Lung (tissue), 12 donors: ENCODE data around the gene ARID1B. TPM values are rescaled to one million over a fixed set of nuclear protein-coding genes. Genes with fewer than 3 reads are reported as not detected.

Experiments used
- ATAC-seq: fragments of 200-7000 bp; cut with Tn5 transposase; one replicate; pipeline ENCODE4 v1.9.1; 2020; ENCODE audit warnings: moderate number of reproducible peaks; ENCODE audit not compliant: insufficient read depth, low FRiP score
- DNase-seq, 3 donors: peaks; one replicate each; pipeline ENCODE4 v3.0.0-alpha.2; 2013 to 2017
- H3K27ac ChIP-seq, 2 donors: one replicate each; pipeline ENCODE4 v1.5.1; 2013; ENCODE audit warnings: mild to moderate bottlenecking in 2 of 2, moderate library complexity in 2 of 2, control low read depth in 1 of 2, inconsistent platforms in 1 of 2, low read depth in 1 of 2, low read length in 1 of 2
- H3K27me3 ChIP-seq, 3 donors: one replicate each; pipeline ENCODE4 v1.5.1; 2013; ENCODE audit warnings: low read length in 2 of 3; ENCODE audit not compliant: control insufficient read depth in 3 of 3, insufficient read depth in 3 of 3
- H3K36me3 ChIP-seq, 4 donors: one replicate each; pipeline ENCODE4 v1.5.1; 2013; ENCODE audit warnings: low read length in 4 of 4, mild to moderate bottlenecking in 1 of 4, moderate library complexity in 1 of 4; ENCODE audit not compliant: control insufficient read depth in 4 of 4, insufficient read depth in 4 of 4
- H3K4me1 ChIP-seq, 5 donors: one replicate each; pipeline ENCODE4 v1.5.1; 2013; ENCODE audit warnings: low read length in 5 of 5, mild to moderate bottlenecking in 2 of 5, moderate library complexity in 1 of 5; ENCODE audit not compliant: control insufficient read depth in 5 of 5, insufficient read depth in 5 of 5
- H3K4me3 ChIP-seq: one replicate; pipeline ENCODE4 v1.5.1; 2013; ENCODE audit warnings: mild to moderate bottlenecking, control low read depth, moderate library complexity
- H3K9ac ChIP-seq, 2 donors: one replicate each; pipeline ENCODE4 v1.5.1; 2013; ENCODE audit warnings: low read length in 2 of 2, control low read depth in 1 of 2; ENCODE audit not compliant: insufficient read depth in 1 of 2
- H3K9me3 ChIP-seq, 4 donors: one replicate each; pipeline ENCODE4 v1.5.1; 2013; ENCODE audit warnings: low read length in 3 of 4, mild to moderate bottlenecking in 1 of 4, moderate library complexity in 1 of 4; ENCODE audit not compliant: control insufficient read depth in 4 of 4, insufficient read depth in 3 of 4
- WGBS, 2 donors: extraction: QIAGEN DNeasy Blood & Tissue Kit; methylation state at CpG; one replicate each; pipeline ENCODE4 v1.1.7; 2013; 5-methylcytosine and 5-hydroxymethylcytosine counted together
- polyA plus RNA-seq, 2 donors: library from polyadenylated mRNA; stranded (reverse); fragments of 200-250 nt; gene quantifications; one replicate each; pipeline ENCODE4 v1.2.1, GENCODE V29; 2013
- total RNA-seq, 2 donors: library from RNA; depleted of rRNA in 1 of 2; stranded (reverse); fragments of >200 nt in 1 of 2; gene quantifications; one replicate each; pipeline ENCODE4 v1.2.1, GENCODE V29; 2014 to 2021
- TF ChIP-seq, protein P1 (sequence below): IDR thresholded peaks from 2 replicates; pipeline ENCODE4 v1.5.1; 2012; ENCODE audit warnings: mild to moderate bottlenecking; ENCODE audit errors: control extremely low read depth, extremely low read depth
- donor health status: control.
- donor health status: control.
- donor health status: Bipolar disorder and iron deficiency.
- donor health status: healthy.
- donor health status: DM: yes; HTN: yes; CAD: no.

Gene ARID1B
- total and polyA plus RNA-seq, 4 donors: 10.5 to 239 (median 50.9) TPM

DNA sequence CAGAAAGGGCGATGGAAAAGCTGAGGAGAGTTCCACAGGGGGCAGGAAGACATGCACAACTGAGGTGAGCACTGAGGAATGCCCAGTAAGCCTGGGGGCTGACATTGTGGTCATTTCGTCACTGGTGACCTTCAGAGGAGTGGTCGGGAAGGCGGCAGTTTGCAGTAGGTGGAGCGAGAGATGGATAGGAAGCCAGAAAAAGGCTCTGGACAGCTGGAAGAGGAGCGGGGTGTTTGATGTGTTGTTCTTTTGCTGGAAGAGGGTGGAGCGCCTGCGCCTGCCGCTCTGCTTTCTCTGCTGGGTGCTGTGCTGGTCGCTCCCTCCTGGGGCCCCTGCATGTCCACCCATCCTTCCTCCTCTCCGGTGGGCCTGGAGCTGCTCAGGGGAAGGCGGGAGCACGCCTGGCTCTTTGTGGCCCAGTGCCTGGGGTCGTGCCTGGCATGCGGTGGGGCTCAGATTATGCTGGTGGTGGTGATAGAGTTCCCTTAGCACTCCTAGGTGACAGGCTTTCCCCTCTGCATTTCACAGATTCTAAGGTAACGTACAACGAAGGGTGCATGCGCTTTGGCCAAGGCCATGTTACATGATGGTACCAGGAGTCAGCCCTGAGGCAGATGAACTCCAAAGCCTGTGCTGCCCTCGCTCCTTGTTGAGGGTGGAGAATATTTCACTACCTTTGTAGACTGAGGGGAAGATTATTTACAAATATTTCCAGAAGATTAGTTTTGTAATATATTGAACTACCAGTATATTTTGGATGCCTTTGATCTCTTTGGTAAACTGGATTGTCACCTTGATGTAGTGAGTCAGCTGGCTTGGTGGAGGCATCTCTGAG, 20.9 kb downstream of the ARID1B start:
- H3K4me3 ChIP-seq: no peak overlapping the region
- H3K27me3 ChIP-seq: no peaks in the 10 kb centered on the region
- WGBS, 2 donors: 93 to 96% methylated on average over 19 of the region's 19 CpGs
- H3K9me3 ChIP-seq: no peaks in the 10 kb centered on the region
- ATAC-seq: no peak
- DNase-seq: no peak
- H3K27ac ChIP-seq: no peak overlapping the region
- H3K4me1 ChIP-seq: peaks cover 3 to 26% (median 11%) of the 10 kb centered on the region in 5 donors
- H3K36me3 ChIP-seq: peaks cover 0 to 2% (median 0%) of the 10 kb centered on the region in 4 donors
- TF ChIP-seq, protein P1, sequence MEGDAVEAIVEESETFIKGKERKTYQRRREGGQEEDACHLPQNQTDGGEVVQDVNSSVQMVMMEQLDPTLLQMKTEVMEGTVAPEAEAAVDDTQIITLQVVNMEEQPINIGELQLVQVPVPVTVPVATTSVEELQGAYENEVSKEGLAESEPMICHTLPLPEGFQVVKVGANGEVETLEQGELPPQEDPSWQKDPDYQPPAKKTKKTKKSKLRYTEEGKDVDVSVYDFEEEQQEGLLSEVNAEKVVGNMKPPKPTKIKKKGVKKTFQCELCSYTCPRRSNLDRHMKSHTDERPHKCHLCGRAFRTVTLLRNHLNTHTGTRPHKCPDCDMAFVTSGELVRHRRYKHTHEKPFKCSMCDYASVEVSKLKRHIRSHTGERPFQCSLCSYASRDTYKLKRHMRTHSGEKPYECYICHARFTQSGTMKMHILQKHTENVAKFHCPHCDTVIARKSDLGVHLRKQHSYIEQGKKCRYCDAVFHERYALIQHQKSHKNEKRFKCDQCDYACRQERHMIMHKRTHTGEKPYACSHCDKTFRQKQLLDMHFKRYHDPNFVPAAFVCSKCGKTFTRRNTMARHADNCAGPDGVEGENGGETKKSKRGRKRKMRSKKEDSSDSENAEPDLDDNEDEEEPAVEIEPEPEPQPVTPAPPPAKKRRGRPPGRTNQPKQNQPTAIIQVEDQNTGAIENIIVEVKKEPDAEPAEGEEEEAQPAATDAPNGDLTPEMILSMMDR: no peak
- H3K9ac ChIP-seq: no peak overlapping the region

DNA sequence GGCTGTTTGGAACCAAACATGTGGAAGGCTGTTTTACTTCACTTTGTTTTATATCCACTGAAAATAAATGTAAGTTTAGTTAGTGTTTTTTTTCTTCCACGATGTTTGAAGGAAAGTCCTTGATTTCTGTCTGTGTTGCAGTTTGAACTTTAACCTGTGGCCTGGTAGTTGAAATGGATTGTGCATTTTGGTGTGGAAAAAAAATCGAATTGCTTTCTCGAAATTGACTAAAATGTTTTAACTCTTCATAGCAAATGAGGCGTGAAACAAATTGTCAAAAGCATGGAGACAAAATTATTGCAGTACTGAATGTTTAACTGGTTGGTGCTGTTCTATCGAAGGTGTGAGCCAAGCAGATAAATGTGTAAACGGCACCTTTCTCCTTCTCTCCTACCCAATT, 24.5 kb downstream of the ARID1B start:
- no peak overlapping the region for H3K27ac ChIP-seq
- TF ChIP-seq, protein P1: no peak
- 63 to 79% methylated on average over 6 of the region's 6 CpGs for WGBS, 2 donors
- H3K4me3 ChIP-seq: no peak overlapping the region
- H3K36me3 ChIP-seq: peaks cover 0 to 1% (median 0%) of the 10 kb centered on the region in 4 donors
- no peak for ATAC-seq
- H3K9me3 ChIP-seq: no peaks in the 10 kb centered on the region
- no peaks in the 10 kb centered on the region for H3K27me3 ChIP-seq
- peaks cover 6 to 12% (median 8%) of the 10 kb centered on the region in 5 donors for H3K4me1 ChIP-seq
- DNase-seq: no peak
- H3K9ac ChIP-seq: peak overlapping the region in 1 of 2 donors; percentile 44

DNA sequence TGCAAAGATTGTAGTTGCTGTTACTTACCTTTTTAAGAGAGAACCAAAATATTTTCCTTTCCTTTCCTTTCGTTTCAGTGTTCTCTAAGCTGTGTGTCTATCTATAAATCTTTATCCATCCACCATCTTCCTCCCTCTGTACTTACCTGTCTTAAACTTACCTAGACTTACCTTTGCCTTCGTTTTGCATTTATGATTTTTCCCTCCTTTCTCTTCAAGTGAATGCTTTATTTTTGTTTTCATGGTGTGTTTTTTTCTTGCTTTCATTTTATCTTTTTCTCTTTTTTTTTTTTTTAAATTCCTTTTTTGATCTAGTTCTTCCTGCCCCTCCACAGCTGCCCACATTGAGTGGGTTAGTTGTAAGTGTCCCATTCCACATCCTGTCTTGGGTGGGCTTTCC, 26.2 kb downstream of the ARID1B start:
- H3K9ac ChIP-seq: no peak overlapping the region
- ATAC-seq (no peak), DNase-seq (no peak)
- TF ChIP-seq, protein P1: no peak
- 70 to 82% methylated on average over 2 of the region's 2 CpGs for WGBS, 2 donors
- no peak overlapping the region for H3K27ac ChIP-seq
- no peaks in the 10 kb centered on the region for H3K27me3 ChIP-seq
- no peak overlapping the region for H3K4me3 ChIP-seq
- peaks cover 0 to 1% (median 0%) of the 10 kb centered on the region in 4 donors for H3K36me3 ChIP-seq
- H3K9me3 ChIP-seq: no peaks in the 10 kb centered on the region
- H3K4me1 ChIP-seq: peaks cover 5 to 20% (median 9%) of the 10 kb centered on the region in 5 donors
